ENCODE results near the gene ZNF609. TPM values are rescaled to one million over a fixed set of nuclear protein-coding genes. Genes with fewer than 3 reads are reported as not detected.

ZNF609 gene, protein sequence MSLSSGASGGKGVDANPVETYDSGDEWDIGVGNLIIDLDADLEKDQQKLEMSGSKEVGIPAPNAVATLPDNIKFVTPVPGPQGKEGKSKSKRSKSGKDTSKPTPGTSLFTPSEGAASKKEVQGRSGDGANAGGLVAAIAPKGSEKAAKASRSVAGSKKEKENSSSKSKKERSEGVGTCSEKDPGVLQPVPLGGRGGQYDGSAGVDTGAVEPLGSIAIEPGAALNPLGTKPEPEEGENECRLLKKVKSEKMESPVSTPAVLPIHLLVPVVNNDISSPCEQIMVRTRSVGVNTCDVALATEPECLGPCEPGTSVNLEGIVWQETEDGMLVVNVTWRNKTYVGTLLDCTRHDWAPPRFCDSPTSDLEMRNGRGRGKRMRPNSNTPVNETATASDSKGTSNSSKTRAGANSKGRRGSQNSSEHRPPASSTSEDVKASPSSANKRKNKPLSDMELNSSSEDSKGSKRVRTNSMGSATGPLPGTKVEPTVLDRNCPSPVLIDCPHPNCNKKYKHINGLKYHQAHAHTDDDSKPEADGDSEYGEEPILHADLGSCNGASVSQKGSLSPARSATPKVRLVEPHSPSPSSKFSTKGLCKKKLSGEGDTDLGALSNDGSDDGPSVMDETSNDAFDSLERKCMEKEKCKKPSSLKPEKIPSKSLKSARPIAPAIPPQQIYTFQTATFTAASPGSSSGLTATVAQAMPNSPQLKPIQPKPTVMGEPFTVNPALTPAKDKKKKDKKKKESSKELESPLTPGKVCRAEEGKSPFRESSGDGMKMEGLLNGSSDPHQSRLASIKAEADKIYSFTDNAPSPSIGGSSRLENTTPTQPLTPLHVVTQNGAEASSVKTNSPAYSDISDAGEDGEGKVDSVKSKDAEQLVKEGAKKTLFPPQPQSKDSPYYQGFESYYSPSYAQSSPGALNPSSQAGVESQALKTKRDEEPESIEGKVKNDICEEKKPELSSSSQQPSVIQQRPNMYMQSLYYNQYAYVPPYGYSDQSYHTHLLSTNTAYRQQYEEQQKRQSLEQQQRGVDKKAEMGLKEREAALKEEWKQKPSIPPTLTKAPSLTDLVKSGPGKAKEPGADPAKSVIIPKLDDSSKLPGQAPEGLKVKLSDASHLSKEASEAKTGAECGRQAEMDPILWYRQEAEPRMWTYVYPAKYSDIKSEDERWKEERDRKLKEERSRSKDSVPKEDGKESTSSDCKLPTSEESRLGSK (N-terminal part only)
- 20.6 and 20.9 TPM in 2 replicates for total RNA-seq

DNA sequence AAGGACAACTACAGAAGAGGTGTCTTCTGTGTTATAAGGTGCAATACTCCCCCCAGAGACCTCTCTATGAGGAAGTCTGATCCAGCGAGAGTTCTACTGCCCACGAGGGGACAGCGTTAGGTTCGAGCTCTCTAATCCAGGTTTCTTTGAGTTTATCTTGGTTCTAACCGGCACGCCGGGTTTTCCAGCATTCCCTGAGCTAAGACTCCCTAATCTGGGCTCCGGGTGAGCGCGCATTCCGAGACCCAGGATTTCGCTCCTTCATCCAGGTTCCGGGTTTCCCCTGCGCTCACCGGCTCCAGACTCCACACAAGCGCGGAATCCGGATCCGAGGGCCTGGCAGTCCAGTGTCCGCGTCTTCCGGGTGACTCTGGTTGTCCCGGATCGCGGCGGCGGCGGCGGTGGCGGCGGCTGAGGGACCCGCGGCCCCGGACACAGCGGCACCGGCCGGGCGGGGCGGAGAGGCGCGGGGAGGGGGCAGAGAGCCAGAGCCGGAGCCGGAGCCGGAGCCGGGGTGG, at the start of gene ZNF609:
Gene ZNF609 (plus strand): TSS at position 373 of the 518 bp plus-strand sequence. CDS start 38,842 bp downstream, outside the sequence.
- DNase-seq (ENCODE audit: insufficient read length, low spot score, missing footprints) = peak; percentile 98
- H3K79me2 ChIP-seq (ENCODE audit: insufficient read depth, low read length) = peaks cover 39% of the 10 kb centered on the region
- H4K20me1 ChIP-seq (ENCODE audit: insufficient read depth, low read length) = peaks cover 29% of the 10 kb centered on the region
- H3K4me1 ChIP-seq (ENCODE audit: insufficient read depth, low read length) = peaks cover 18% of the 10 kb centered on the region
- H3K4me2 ChIP-seq (ENCODE audit: insufficient read depth, low read length) = peak within 1 kb of the TSS; percentile 93
- no peaks in the 10 kb centered on the region for H3K9me3 ChIP-seq (ENCODE audit: low read depth, low read length)
- TF ChIP-seq, protein P1, sequence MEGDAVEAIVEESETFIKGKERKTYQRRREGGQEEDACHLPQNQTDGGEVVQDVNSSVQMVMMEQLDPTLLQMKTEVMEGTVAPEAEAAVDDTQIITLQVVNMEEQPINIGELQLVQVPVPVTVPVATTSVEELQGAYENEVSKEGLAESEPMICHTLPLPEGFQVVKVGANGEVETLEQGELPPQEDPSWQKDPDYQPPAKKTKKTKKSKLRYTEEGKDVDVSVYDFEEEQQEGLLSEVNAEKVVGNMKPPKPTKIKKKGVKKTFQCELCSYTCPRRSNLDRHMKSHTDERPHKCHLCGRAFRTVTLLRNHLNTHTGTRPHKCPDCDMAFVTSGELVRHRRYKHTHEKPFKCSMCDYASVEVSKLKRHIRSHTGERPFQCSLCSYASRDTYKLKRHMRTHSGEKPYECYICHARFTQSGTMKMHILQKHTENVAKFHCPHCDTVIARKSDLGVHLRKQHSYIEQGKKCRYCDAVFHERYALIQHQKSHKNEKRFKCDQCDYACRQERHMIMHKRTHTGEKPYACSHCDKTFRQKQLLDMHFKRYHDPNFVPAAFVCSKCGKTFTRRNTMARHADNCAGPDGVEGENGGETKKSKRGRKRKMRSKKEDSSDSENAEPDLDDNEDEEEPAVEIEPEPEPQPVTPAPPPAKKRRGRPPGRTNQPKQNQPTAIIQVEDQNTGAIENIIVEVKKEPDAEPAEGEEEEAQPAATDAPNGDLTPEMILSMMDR (IDR thresholded peaks at IDR 0.05; ENCODE audit: extremely low read depth, low read depth, low read length) = peak; percentile 7
- H3K27me3 ChIP-seq (ENCODE audit: insufficient read depth, low read length) = no peaks in the 10 kb centered on the region
- peak within 1 kb of the TSS; percentile 92 for H2AFZ ChIP-seq (ENCODE audit: low read length)
- H3K4me3 ChIP-seq (ENCODE audit: insufficient read depth, low read length) = peak within 1 kb of the TSS; percentile 75
- H3K36me3 ChIP-seq (ENCODE audit: insufficient read depth, low read length) = peaks cover 9% of the 10 kb centered on the region
- peak within 1 kb of the TSS; percentile 33 for H3K27ac ChIP-seq (ENCODE audit: low read depth, low read length)

DNA sequence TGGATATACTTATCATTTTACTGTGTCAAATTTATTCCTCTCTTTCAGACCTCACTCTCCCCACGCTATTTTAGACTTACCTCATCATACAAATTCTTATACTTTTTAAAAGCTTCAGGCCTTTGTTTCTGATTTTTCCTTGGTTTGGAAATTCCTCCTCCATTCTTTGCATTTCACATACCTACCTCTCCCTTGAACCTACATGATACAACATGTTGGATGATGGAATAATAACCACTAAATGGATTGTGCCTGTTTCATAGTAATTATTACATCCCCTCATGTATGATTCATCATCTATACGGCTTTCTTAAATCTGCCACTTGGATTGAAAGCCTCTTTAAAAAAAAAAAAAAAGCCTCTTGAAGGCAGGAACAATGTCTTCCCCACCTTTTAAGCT, 48.2 kb upstream of the ZNF609 start:
- H3K9me3 ChIP-seq (ENCODE audit: low read depth, low read length) = no peaks in the 10 kb centered on the region
- no peaks in the 10 kb centered on the region for H4K20me1 ChIP-seq (ENCODE audit: insufficient read depth, low read length)
- H3K27ac ChIP-seq (ENCODE audit: low read depth, low read length) = no peak overlapping the region
- H3K79me2 ChIP-seq (ENCODE audit: insufficient read depth, low read length) = no peaks in the 10 kb centered on the region
- no peak for DNase-seq (ENCODE audit: insufficient read length, low spot score, missing footprints)
- no peaks in the 10 kb centered on the region for H3K4me1 ChIP-seq (ENCODE audit: insufficient read depth, low read length)
- no peak overlapping the region for H3K4me2 ChIP-seq (ENCODE audit: insufficient read depth, low read length)
- H3K4me3 ChIP-seq (ENCODE audit: insufficient read depth, low read length) = no peak overlapping the region
- TF ChIP-seq, protein P1 (IDR thresholded peaks at IDR 0.05; ENCODE audit: extremely low read depth, low read depth, low read length) = no peak
- peaks cover 65% of the 10 kb centered on the region for H3K36me3 ChIP-seq (ENCODE audit: insufficient read depth, low read length)
- H3K27me3 ChIP-seq (ENCODE audit: insufficient read depth, low read length) = no peaks in the 10 kb centered on the region
- no peak overlapping the region for H2AFZ ChIP-seq (ENCODE audit: low read length)

DNA sequence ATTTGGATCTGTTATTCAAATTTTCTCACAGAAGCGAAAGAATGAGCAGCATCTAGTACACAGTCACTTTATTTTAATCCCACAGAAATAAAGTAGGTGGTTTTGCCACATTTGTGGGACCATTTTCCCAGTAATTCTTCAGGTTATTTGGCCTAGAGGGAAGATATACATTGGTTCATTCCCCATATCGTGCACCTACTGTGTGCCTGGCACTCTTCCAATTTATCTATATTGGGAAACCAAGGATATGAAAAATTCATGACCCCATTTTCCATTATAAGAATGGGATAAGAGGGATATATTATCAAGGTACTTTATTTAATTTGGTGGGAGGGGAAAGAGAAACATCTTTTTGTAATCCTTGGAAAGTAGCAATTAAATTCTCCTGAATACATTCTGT, 37.7 kb upstream of the ZNF609 start:
- Histone ChIP-seq H4K20me1 (ENCODE audit: insufficient read depth, low read length) (peaks cover 2% of the 10 kb centered on the region), H2AFZ (ENCODE audit: low read length) (no peak overlapping the region), H3K79me2 (ENCODE audit: insufficient read depth, low read length) (no peaks in the 10 kb centered on the region), H3K4me3 (ENCODE audit: insufficient read depth, low read length) (no peak overlapping the region), H3K27ac (ENCODE audit: low read depth, low read length) (no peak overlapping the region), H3K4me1 (ENCODE audit: insufficient read depth, low read length) (no peaks in the 10 kb centered on the region), H3K36me3 (ENCODE audit: insufficient read depth, low read length) (peaks cover 56% of the 10 kb centered on the region), H3K27me3 (ENCODE audit: insufficient read depth, low read length) (no peaks in the 10 kb centered on the region), H3K4me2 (ENCODE audit: insufficient read depth, low read length) (no peak overlapping the region), H3K9me3 (ENCODE audit: low read depth, low read length) (no peaks in the 10 kb centered on the region)
- TF ChIP-seq, protein P1 (IDR thresholded peaks at IDR 0.05; ENCODE audit: extremely low read depth, low read depth, low read length) = no peak
- peak; percentile 8 for DNase-seq (ENCODE audit: insufficient read length, low spot score, missing footprints)

All from osteoblast (primary cell).